ENCODE results near the gene GLIS2.

Gene GLIS2

DNA sequence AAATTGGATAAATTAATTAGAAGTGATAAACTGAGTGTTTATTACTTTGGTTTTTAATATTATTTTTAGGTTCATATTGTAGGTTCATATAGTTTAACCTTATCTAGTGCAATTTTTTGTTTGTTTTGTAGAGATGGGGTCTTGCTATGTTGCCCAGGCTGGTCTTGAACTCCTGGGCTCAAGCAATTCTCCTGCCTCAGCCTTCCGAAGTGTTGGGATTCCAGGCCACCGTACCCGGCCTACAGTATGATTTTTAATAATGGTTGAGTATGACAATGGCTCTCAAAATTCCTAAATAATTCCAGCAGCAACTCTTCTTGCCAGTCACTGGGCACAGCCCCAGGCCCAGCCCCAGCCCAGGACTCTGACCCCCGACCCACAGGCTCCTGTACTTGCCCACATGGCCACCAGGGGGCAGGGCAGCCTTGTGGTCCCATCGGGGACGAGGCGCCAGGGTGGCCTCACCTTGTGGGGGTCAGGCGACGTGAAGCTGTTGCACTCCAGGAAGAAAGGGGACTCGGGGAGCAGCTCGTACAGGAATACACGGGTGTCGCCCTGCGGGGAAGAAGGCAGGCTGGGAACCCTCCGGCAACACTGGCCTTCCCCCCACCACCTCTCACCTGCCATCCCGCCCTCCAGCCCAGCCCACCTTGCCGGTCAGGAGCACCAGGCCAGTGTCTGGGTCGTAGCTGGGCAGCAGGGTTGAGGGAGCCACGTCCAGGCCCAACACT lies 43.1 kb downstream of the GLIS2 start:
- H3K9me3 Mint-ChIP-seq = no peaks in the 10 kb centered on the region
- no peaks in the 10 kb centered on the region for H3K27me3 Mint-ChIP-seq (ENCODE audit: low read depth)
- H3K36me3 Mint-ChIP-seq (ENCODE audit: low read depth) = peaks cover 3% of the 10 kb centered on the region
- peak overlapping the region in 2 of 3 experiments; percentile 41 to 62 for H3K27ac Mint-ChIP-seq
- H3K4me1 Mint-ChIP-seq = no peaks in the 10 kb centered on the region
- no peak overlapping the region for H3K4me3 Mint-ChIP-seq
- TF ChIP-seq, protein P1, sequence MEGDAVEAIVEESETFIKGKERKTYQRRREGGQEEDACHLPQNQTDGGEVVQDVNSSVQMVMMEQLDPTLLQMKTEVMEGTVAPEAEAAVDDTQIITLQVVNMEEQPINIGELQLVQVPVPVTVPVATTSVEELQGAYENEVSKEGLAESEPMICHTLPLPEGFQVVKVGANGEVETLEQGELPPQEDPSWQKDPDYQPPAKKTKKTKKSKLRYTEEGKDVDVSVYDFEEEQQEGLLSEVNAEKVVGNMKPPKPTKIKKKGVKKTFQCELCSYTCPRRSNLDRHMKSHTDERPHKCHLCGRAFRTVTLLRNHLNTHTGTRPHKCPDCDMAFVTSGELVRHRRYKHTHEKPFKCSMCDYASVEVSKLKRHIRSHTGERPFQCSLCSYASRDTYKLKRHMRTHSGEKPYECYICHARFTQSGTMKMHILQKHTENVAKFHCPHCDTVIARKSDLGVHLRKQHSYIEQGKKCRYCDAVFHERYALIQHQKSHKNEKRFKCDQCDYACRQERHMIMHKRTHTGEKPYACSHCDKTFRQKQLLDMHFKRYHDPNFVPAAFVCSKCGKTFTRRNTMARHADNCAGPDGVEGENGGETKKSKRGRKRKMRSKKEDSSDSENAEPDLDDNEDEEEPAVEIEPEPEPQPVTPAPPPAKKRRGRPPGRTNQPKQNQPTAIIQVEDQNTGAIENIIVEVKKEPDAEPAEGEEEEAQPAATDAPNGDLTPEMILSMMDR (IDR thresholded peaks at IDR 0.05; ENCODE audit: unreplicated experiment in 3 of 3) = peak; percentile 94 to 97 (median 96)

DNA sequence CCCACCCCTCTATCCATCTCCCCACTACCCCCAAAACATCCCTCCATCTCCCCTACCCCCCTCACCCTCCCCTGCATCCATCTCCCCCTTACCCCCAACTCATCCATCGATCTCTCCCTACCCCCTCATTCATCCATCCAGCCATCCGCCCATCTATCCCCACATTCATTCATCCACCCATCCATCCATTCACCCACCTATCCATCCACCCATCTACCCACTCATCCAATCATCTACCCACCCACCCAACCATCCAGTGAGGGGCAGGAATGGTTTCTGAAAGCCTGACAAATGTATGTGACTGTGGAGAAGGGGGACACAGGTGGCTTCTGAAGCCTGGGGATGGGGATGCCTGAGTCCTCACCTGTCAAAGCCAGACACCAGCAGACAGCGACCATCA lies 44.0 kb downstream of the GLIS2 start:
- TF ChIP-seq, protein P1 (IDR thresholded peaks at IDR 0.05; ENCODE audit: unreplicated experiment in 3 of 3) = no peak
- Mint-ChIP-seq H3K9me3 (no peaks in the 10 kb centered on the region), H3K27ac (no peak overlapping the region)

DNA sequence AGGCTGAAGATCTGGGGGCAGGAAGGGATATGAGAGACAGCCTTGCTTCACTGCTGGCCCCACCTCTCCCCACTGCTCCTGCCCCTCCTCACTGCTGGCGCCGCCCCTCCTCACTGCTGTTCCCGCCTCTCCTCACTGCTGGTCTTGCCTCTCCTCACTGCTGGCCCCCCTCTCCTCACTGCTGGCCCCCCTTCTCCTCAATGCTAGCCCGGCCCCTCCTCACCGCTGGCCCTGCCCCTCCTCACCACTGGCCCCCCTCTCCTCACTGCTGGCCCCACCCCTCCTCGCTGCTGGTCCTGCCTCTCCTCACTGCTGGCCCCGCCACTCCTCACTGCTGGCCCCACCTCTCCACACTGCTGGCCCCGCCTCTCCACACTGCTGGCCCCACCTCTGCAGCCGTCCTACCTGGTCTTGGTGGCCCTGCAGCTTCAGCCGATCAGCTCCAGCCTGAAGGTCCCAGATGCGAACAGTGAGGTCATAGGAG lies 44.7 kb downstream of the GLIS2 start:
- no peaks in the 10 kb centered on the region for H3K9me3 Mint-ChIP-seq
- H3K27me3 Mint-ChIP-seq (ENCODE audit: low read depth) = no peaks in the 10 kb centered on the region
- TF ChIP-seq, protein P1 (IDR thresholded peaks at IDR 0.05; ENCODE audit: unreplicated experiment in 3 of 3) = no peak
- no peak overlapping the region for H3K4me3 Mint-ChIP-seq
- peaks cover 3% of the 10 kb centered on the region for H3K36me3 Mint-ChIP-seq (ENCODE audit: low read depth)
- no peak overlapping the region for H3K27ac Mint-ChIP-seq
- H3K4me1 Mint-ChIP-seq = no peaks in the 10 kb centered on the region

More for the DNA sequence above, 44.0 kb downstream of the GLIS2 start:
- no peaks in the 10 kb centered on the region for H3K4me1 Mint-ChIP-seq
- H3K4me3 Mint-ChIP-seq = no peak overlapping the region
- no peaks in the 10 kb centered on the region for H3K27me3 Mint-ChIP-seq (ENCODE audit: low read depth)
- peaks cover 3% of the 10 kb centered on the region for H3K36me3 Mint-ChIP-seq (ENCODE audit: low read depth)

DNA sequence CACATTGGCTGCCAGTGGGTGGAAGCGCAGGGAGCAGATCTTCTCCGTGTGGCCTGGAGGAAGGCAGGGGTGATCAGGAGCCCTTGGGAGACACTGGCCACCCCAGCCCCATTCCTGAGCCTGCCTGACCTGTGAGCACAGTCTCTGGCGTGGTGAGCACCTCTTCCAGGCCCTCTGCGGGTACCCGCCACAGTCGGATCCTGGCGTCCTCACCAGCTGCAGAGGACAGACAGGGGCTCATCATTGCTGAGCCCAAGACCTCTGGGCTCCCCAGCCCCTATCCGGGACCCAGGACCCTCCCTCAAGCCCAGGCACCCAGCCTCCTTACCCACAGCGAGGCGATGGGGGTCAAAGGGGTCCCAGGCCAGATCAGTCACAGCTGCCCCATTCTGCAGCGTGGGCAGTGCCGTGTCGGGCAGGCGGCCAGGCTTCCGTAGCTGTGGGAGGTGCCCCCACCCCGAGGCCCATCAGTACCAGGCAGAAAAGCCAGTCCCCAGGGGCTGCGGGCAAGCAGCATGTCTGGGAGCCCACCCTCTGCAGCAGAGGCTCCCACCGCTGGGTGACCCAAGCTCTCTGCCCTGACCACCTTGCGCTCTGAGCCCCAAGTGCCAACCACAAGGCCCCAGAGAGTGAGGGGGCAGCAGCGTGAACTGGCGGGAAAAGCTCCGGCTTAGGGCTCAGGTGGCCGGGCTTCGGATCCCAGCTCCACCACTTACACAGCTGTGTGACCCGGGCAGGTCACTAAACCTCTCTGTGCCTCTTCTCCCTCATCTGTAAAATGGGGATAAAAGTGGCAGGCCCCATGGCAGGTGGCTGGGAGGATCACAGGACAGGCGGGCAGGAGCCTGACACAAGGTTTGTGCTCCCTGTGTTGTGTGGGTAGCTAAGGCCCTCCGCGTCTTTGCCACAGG lies 45.4 kb downstream of the GLIS2 start:
- Mint-ChIP-seq H3K27me3 (ENCODE audit: low read depth) (no peaks in the 10 kb centered on the region), H3K27ac (no peak overlapping the region), H3K9me3 (no peaks in the 10 kb centered on the region), H3K36me3 (ENCODE audit: low read depth) (peaks cover 3% of the 10 kb centered on the region), H3K4me1 (no peaks in the 10 kb centered on the region), H3K4me3 (no peak overlapping the region)
- TF ChIP-seq, protein P1 (IDR thresholded peaks at IDR 0.05; ENCODE audit: unreplicated experiment in 3 of 3) = no peak

- Mint-ChIP-seq H3K36me3 (ENCODE audit: low read depth) (peaks cover 3% of the 10 kb centered on the region), H3K4me3 (no peak overlapping the region), H3K4me1 (no peaks in the 10 kb centered on the region), H3K9me3 (no peaks in the 10 kb centered on the region), H3K27me3 (ENCODE audit: low read depth) (no peaks in the 10 kb centered on the region), H3K27ac (no peak overlapping the region)
- TF ChIP-seq, protein P1 (IDR thresholded peaks at IDR 0.05; ENCODE audit: unreplicated experiment in 3 of 3) = no peak
Measured at GRCh38 chr16:4361944-4362311, 46.1 kb downstream of the GLIS2 start.
